Ovary (tissue), 9 donors: ENCODE data around the gene GRAMD2A. TPM values are rescaled to one million over a fixed set of nuclear protein-coding genes. Genes with fewer than 3 reads are reported as not detected.

ENCODE experiments used
- DNase-seq, 5 donors: peaks; one replicate each; pipeline ENCODE4 v3.0.0-alpha.2; 2019 to 2020
- H3K27ac ChIP-seq, 2 donors: fragments of 200-600 bp; one replicate each; pipeline versions ENCODE4 v1.5.1 to v1.8.0; 2019 to 2022
- H3K27me3 ChIP-seq: fragments of 200-600 bp; one replicate; pipeline ENCODE4 v1.8.0; 2022
- H3K36me3 ChIP-seq: fragments of 200-600 bp; sonication (generic); one replicate; pipeline ENCODE4 v1.5.1; 2019
- H3K4me1 ChIP-seq: one replicate; pipeline ENCODE4 v1.8.1; 2013; ENCODE audit warnings: mild to moderate bottlenecking, moderate library complexity; ENCODE audit not compliant: insufficient read depth
- H3K4me3 ChIP-seq: fragments of 200-600 bp; sonication (generic); one replicate; pipeline ENCODE4 v1.5.1; 2017
- H3K9me3 ChIP-seq, 2 donors: fragments of 200-600 bp in 1 of 2; sonication (generic) in 1 of 2; one replicate each; pipeline versions ENCODE4 v1.5.1 to v1.8.1; 2013 to 2019; ENCODE audit warnings: mild to moderate bottlenecking in 1 of 2, moderate library complexity in 1 of 2
- EP300 ChIP-seq: sonication (generic); formaldehyde crosslinking; IDR thresholded peaks from one replicate; pipeline ENCODE4 v1.6.1; 2017; ENCODE audit warnings: antibody characterized with exemption
- POLR2A ChIP-seq: fragments of 450-650 bp; IDR thresholded peaks from one replicate; pipeline ENCODE4 v1.6.1; 2017; ENCODE audit warnings: antibody characterized with exemption, mild to moderate bottlenecking, moderate library complexity
- WGBS, 3 donors: extraction: QIAGEN DNeasy Blood & Tissue Kit in 1 of 3; methylation state at CpG; one replicate each; pipeline versions ENCODE4 v1.1.5 to v1.1.7; 2013 to 2017; 5-methylcytosine and 5-hydroxymethylcytosine counted together
- intact Hi-C, 4 donors: fragments of 100-400 bp; cut with DNase I; formaldehyde crosslinking; loops; one replicate each; pipeline versions ENCODE4 v1.11.0 to v1.15.1; 2022 to 2023
- polyA plus RNA-seq, 2 donors: library from polyadenylated mRNA; stranded (reverse); fragments of 200-250 nt in 1 of 2; fragments of 350-450 nt in 1 of 2; fragmentation: Illumina TruSeq in 1 of 2; extraction: RNeasy Lipid Tissue Mini Kit (QIAGEN cat#74804) in 1 of 2; gene quantifications; one replicate each; pipeline ENCODE4 v1.2.3, GENCODE V29; 2013 to 2014
- total RNA-seq, 7 donors: library from RNA; depleted of rRNA in 2 of 7; stranded (reverse); fragments of >200 nt in 2 of 7; fragmentation: NEBNext Ultra II Directional in 3 of 7; extraction: Animal tissue kit (Norgen Biotek cat#: 25700) in 3 of 7; gene quantifications; one replicate each; pipeline versions ENCODE4 v1.1.0 to v1.2.4, GENCODE V29; 2016 to 2023
- TF ChIP-seq, protein P1 (sequence below), 3 donors: fragments of 450-650 bp in 2 of 3; fragments of 200-600 bp in 1 of 3; IDR thresholded peaks; one replicate each; pipeline versions ENCODE4 v1.5.1 to v1.8.0; 2016 to 2022; ENCODE audit warnings: antibody characterized with exemption in 3 of 3, mild to moderate bottlenecking in 1 of 3
- donor health status: DM: no; HTN: no; CAD: no; lungs with moderate emphysema.
- donor health status: DM: no; HTN: no; CAD: no.
- donor health status: Bipolar disorder and iron deficiency.
- donor health status: DM: yes; HTN: yes; CAD: no.
- donor health status: DM: no; HTN: no; CAD: no.
- donor health status: DM: yes; HTN: yes; CAD: no.

The GRAMD2A gene
- total and polyA plus RNA-seq, 9 donors = 0.08 to 8.5 (median 1.4) TPM

DNA sequence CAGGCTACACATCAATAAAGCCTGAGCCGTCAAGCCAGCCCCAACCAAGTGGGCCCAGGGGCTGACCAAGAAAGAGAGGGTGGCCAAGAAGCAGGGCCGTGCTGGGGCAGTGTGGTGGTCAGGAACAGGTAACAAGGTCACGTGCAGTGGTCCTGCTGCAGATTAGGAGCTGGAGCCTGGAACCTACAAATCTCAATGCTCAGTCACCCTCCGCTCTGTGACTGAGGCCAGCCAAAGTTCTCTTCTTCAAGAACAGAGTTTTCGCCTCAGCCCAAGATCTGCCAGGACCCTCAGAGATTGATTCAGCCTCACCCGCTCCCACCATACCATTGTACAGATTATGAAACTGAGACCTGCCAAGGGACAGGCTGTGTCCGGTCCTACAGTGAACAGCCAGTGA, 26.9 kb downstream of the GRAMD2A start:
- H3K4me3 ChIP-seq = no peak overlapping the region
- no peak overlapping the region for H3K27ac ChIP-seq
- no peaks in the 10 kb centered on the region for H3K9me3 ChIP-seq
- no peak for DNase-seq
- intact Hi-C loops = no loop called here
- 90 to 92% (median 92%) methylated on average over 7 of the region's 7 CpGs for WGBS, 3 donors
- TF ChIP-seq, protein P1, sequence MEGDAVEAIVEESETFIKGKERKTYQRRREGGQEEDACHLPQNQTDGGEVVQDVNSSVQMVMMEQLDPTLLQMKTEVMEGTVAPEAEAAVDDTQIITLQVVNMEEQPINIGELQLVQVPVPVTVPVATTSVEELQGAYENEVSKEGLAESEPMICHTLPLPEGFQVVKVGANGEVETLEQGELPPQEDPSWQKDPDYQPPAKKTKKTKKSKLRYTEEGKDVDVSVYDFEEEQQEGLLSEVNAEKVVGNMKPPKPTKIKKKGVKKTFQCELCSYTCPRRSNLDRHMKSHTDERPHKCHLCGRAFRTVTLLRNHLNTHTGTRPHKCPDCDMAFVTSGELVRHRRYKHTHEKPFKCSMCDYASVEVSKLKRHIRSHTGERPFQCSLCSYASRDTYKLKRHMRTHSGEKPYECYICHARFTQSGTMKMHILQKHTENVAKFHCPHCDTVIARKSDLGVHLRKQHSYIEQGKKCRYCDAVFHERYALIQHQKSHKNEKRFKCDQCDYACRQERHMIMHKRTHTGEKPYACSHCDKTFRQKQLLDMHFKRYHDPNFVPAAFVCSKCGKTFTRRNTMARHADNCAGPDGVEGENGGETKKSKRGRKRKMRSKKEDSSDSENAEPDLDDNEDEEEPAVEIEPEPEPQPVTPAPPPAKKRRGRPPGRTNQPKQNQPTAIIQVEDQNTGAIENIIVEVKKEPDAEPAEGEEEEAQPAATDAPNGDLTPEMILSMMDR (IDR thresholded peaks at IDR 0.05) = no peak
- TF ChIP-seq POLR2A (no peak), EP300 (no peak)
- no peaks in the 10 kb centered on the region for H3K4me1 ChIP-seq
- no peaks in the 10 kb centered on the region for H3K36me3 ChIP-seq
- H3K27me3 ChIP-seq = no peaks in the 10 kb centered on the region

DNA sequence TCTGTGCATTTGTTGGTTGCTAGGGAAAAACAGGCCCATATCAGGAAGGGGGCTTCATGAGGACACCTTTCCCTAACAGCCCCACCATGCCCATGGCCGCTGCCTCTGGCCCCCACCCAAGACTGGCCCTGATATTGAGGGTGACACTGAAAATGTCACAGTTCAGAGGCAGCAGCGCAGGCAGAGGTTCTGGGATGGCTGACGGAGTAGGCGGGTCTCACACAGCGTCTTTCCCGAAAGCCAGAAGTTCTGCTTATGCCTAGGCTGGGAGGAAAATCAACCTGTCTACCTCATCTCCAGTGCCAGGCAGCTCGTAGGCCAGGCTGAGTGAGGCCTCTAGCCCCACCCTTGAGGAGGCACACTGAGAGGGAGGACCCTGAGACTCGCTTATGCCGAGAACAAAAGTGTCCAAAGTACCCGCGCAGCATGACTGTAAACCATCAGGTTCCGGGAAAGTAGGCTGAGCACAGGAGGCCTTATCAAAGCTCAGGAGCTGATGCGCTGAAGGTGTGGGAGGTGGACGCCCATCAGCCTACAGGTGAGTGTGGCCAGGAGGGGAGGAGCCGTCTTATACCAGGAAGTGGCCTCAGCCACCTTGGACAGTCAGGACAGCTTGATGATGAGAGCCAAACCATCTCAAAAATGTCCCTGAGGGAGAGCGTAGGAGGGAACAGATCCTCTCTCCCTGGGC, 27.5 kb downstream of the GRAMD2A start:
- intact Hi-C loops = loop anchor here in 1 of 4 donors (10.0 kb wide), 1 partner anchor 425 kb away; no protein-coding TSS in a partner anchor
- no peaks in the 10 kb centered on the region for H3K4me1 ChIP-seq
- no peaks in the 10 kb centered on the region for H3K9me3 ChIP-seq
- no peak overlapping the region for H3K4me3 ChIP-seq
- no peak overlapping the region for H3K27ac ChIP-seq
- no peaks in the 10 kb centered on the region for H3K36me3 ChIP-seq
- DNase-seq = no peak
- TF ChIP-seq, protein P1 (IDR thresholded peaks at IDR 0.05) = no peak
- TF ChIP-seq POLR2A (no peak), EP300 (no peak)
- 86 to 91% (median 88%) methylated on average over 16 of the region's 16 CpGs for WGBS, 3 donors
- H3K27me3 ChIP-seq = no peaks in the 10 kb centered on the region

DNA sequence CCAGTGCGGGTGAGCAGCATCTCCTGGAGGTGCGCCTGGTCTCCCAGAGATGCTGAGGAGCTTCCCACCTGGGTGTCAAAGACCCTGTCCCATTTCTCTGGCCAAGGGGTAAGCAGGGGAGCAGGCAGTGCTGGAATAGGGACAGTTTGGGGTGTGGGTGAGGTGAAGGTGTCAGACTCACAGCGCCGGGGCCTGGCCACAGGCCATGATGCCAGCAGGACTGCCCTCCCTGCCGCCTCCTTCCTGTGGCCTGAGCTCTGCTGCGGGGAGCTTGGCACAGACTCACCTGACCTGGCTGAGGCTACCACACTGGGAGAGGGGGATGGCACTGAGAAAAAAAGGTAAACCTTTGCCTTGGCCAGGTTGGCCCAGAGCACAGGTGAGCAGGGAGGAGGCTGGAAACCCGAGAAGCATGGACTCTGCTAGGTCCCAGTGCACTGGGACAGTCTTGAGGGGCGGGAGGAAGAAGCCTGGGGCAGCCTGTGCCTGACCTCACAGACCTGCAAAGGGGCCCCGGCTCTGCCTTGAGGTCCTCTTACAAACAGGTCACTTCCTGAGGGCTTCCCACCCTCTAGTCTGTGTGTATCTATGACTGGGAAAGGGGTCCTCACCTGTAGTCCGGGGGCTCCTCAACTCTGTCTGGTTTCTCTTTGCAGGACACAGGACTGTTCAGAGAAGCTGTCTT, 28.2 kb downstream of the GRAMD2A start:
- Histone ChIP-seq H3K36me3 (no peaks in the 10 kb centered on the region), H3K4me1 (no peaks in the 10 kb centered on the region), H3K27me3 (no peaks in the 10 kb centered on the region), H3K27ac (no peak overlapping the region), H3K9me3 (no peaks in the 10 kb centered on the region), H3K4me3 (no peak overlapping the region)
- intact Hi-C loops = loop anchor here in 1 of 4 donors (10.0 kb wide), 1 partner anchor 425 kb away; no protein-coding TSS in a partner anchor
- WGBS, 3 donors = 74 to 83% (median 75%) methylated on average over 10 of the region's 10 CpGs
- TF ChIP-seq POLR2A = no peak
- TF ChIP-seq, protein P1 (IDR thresholded peaks at IDR 0.05) = no peak
- no peak for TF ChIP-seq EP300
- DNase-seq = no peak

DNA sequence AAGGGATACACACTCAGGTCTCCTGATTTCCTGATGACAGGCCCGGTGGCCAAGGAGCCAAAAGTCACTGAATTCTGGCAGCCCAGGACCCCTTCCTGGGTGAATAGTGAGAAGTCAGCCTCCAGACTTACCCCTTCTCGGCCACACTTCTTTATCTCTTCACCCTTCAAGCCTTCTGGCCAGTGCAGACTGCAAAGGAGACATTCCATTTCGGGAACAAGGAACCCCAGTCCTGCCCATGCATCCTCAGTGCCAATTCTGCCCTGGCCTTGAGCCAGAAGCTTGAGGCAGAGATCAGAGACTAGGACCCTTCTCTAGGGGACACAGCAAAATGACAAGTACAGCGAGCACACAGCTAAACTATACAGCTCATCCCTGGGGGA, 28.8 kb downstream of the GRAMD2A start:
- Histone ChIP-seq H3K36me3 (no peaks in the 10 kb centered on the region), H3K4me1 (no peaks in the 10 kb centered on the region), H3K27me3 (no peaks in the 10 kb centered on the region), H3K9me3 (no peaks in the 10 kb centered on the region), H3K27ac (no peak overlapping the region), H3K4me3 (no peak overlapping the region)
- TF ChIP-seq, protein P1 (IDR thresholded peaks at IDR 0.05) = no peak
- TF ChIP-seq EP300 (no peak), POLR2A (no peak)
- no peak for DNase-seq
- WGBS, 3 donors = 30 to 40% (median 38%) methylated on average over 4 of the region's 4 CpGs
- intact Hi-C loops = loop anchor here in 1 of 4 donors (10.0 kb wide), 1 partner anchor 424 kb away; no protein-coding TSS in a partner anchor
